HEK293 (cell line): ENCODE measurements around the gene OR2M4.

Experiments used
- CTCF ChIP-seq: fragments of 450-650 bp; formaldehyde crosslinking; IDR thresholded peaks from 2 replicates; pipeline ENCODE4 v1.5.1; 2016; ENCODE audit warnings: missing biosample characterization, missing genetic modification characterization
- GLIS1 ChIP-seq: fragments of 450-650 bp; formaldehyde crosslinking; IDR thresholded peaks from 2 replicates; pipeline ENCODE4 v1.5.1; 2016; ENCODE audit warnings: missing biosample characterization, missing genetic modification characterization
- HOXD13 ChIP-seq: sonication (generic); formaldehyde crosslinking; IDR thresholded peaks from 2 replicates; pipeline ENCODE4 v1.8.0; 2022; ENCODE audit warnings: missing genetic modification reagents, borderline replicate concordance
- PRDM4 ChIP-seq: fragments of 450-650 bp; formaldehyde crosslinking; IDR thresholded peaks from 2 replicates; pipeline ENCODE4 v1.5.1; 2017; ENCODE audit warnings: missing biosample characterization, missing genetic modification characterization
- ZBTB8A ChIP-seq: fragments of 450-650 bp; formaldehyde crosslinking; IDR thresholded peaks from 2 replicates; pipeline ENCODE4 v1.5.1; 2016; ENCODE audit warnings: missing biosample characterization, missing genetic modification characterization
- ZNF184 ChIP-seq: fragments of 450-650 bp; IDR thresholded peaks from 2 replicates; pipeline ENCODE4 v1.5.1; 2018; ENCODE audit warnings: missing biosample characterization, mild to moderate bottlenecking, missing genetic modification characterization
- ZNF2 ChIP-seq: fragments of 450-650 bp; formaldehyde crosslinking; IDR thresholded peaks from 2 replicates; pipeline ENCODE4 v1.5.1; 2016; ENCODE audit warnings: missing biosample characterization, missing genetic modification characterization
- ZNF214 ChIP-seq: fragments of 450-650 bp; formaldehyde crosslinking; IDR thresholded peaks from 2 replicates; pipeline ENCODE4 v1.5.1; 2017; ENCODE audit warnings: missing biosample characterization, mild to moderate bottlenecking, missing genetic modification characterization, borderline replicate concordance
- ZNF660 ChIP-seq: fragments of 450-650 bp; IDR thresholded peaks from 2 replicates; pipeline ENCODE4 v1.5.1; 2018; ENCODE audit warnings: missing biosample characterization, mild to moderate bottlenecking, missing genetic modification characterization
- ZNF76 ChIP-seq: fragments of 450-650 bp; formaldehyde crosslinking; IDR thresholded peaks from 2 replicates; pipeline ENCODE4; 2016; ENCODE audit warnings: low read depth, missing biosample characterization, missing genetic modification characterization, borderline replicate concordance
- ZNF785 ChIP-seq: fragments of 450-650 bp; formaldehyde crosslinking; IDR thresholded peaks from 2 replicates; pipeline ENCODE4 v1.5.1; 2016; ENCODE audit warnings: missing biosample characterization, missing genetic modification characterization
- TF ChIP-seq, protein P1 (sequence below): fragments of 450-650 bp; formaldehyde crosslinking; optimal IDR thresholded peaks from 2 replicates; pipeline ENCODE3; 2016; ENCODE audit warnings: missing biosample characterization, mild to moderate bottlenecking, missing genetic modification characterization
- TF ChIP-seq, protein P2 (sequence below): fragments of 450-650 bp; formaldehyde crosslinking; IDR thresholded peaks from 2 replicates; pipeline ENCODE4 v1.5.1; 2016; ENCODE audit warnings: missing biosample characterization, missing genetic modification characterization

GRCh38 chr1:248243204-248243603 is 12.0 kb downstream of the OR2M4 start:
- TF ChIP-seq ZNF184 (tag by site-specific recombination) (no peak), PRDM4 (tag by site-specific recombination) (no peak), CTCF (tag by site-specific recombination) (no peak), ZNF214 (tag by site-specific recombination) (no peak), ZNF2 (tag by site-specific recombination) (no peak), GLIS1 (tag by site-specific recombination) (no peak), ZNF785 (tag by site-specific recombination) (no peak), HOXD13 (CRISPR knock-in tag) (no peak), ZBTB8A (tag by site-specific recombination) (no peak), ZNF76 (tag by site-specific recombination) (no peak), ZNF660 (no peak)
- TF ChIP-seq, protein P1, sequence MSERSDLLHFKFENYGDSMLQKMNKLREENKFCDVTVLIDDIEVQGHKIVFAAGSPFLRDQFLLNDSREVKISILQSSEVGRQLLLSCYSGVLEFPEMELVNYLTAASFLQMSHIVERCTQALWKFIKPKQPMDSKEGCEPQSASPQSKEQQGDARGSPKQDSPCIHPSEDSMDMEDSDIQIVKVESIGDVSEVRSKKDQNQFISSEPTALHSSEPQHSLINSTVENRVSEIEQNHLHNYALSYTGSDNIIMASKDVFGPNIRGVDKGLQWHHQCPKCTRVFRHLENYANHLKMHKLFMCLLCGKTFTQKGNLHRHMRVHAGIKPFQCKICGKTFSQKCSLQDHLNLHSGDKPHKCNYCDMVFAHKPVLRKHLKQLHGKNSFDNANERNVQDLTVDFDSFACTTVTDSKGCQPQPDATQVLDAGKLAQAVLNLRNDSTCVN (tag by site-specific recombination), result no peak
- TF ChIP-seq, protein P2, sequence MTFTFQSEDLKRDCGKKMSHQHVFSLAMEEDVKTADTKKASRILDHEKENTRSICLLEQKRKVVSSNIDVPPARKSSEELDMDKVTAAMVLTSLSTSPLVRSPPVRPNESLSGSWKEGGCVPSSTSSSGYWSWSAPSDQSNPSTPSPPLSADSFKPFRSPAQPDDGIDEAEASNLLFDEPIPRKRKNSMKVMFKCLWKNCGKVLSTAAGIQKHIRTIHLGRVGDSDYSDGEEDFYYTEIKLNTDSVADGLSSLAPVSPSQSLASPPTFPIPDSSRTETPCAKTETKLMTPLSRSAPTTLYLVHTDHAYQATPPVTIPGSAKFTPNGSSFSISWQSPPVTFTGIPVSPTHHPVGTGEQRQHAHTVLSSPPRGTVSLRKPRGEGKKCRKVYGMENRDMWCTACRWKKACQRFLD (tag by site-specific recombination), result no peak
